Measurements from ENCODE around the gene CLCN5. TPM values are rescaled to one million over a fixed set of nuclear protein-coding genes. Genes with fewer than 3 reads are reported as not detected.

Gene CLCN5
- polyA plus RNA-seq, 2 of the 4 experiments (the other 2 are of a cell fraction): 2.6 to 5.2 TPM

DNA sequence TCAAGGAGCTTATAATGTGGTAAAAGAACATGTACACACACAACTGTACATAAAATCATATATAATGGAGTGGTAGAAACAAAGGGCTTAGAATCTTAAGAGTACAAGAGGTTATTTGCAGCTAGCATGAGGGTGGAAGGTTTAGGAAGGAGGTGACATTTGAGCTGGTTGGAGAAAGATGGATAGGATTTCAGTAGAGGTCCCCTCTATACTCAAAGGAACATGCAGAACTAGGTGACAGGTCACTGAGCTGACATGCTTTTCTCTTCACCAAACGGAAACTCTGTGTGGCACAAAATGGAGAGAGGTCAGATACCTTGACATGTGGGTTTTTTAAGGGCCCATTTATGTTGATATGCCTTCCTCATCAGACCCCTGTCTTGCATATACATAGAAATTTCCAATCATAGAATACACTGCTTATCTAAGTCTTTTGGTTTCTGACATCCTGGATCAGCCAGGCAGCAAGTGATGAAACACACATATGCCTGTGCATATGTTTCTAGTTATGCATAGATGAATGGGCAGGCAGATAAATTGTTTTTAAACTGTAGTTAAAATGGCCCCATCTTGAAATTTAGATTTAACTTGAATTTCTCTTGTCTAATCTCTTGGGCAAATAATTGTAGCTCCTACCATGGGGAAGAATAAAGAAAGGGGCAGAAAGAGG lies 29.3 kb downstream of the CLCN5 start:
- WGBS (ENCODE audit: missing lambda C conversion rate): 75% methylated on average over 1 of the region's 1 CpG
- CTCF ChIA-PET: interaction anchor here (0.7 kb wide), 1 partner anchor 36 kb away, joined by 3 read pairs; no protein-coding TSS in a partner anchor
- TF ChIP-seq, protein P1, sequence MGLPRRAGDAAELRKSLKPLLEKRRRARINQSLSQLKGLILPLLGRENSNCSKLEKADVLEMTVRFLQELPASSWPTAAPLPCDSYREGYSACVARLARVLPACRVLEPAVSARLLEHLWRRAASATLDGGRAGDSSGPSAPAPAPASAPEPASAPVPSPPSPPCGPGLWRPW (IDR thresholded peaks at IDR 0.05): no peak
- TF ChIP-seq ZFP36 (IDR thresholded peaks at IDR 0.05; ENCODE audit: borderline replicate concordance, partially characterized antibody) (no peak), CHD2 (IDR thresholded peaks at IDR 0.05; ENCODE audit: low read length, partially characterized antibody) (no peak), NR3C1 (IDR thresholded peaks at IDR 0.05) (no peak), FOSB (CRISPR knock-in tag; IDR thresholded peaks at IDR 0.05) (no peak), RNF2 (IDR thresholded peaks at IDR 0.05; ENCODE audit: borderline replicate concordance, low read depth) (no peak), KDM1A (IDR thresholded peaks at IDR 0.05; ENCODE audit: low read depth) (no peak), BHLHE40 (IDR thresholded peaks at IDR 0.05; ENCODE audit: low read depth, low read length) (no peak), CEBPB (IDR thresholded peaks at IDR 0.05) (no peak), HOXB13 (CRISPR knock-in tag; IDR thresholded peaks at IDR 0.05; ENCODE audit: low read depth) (no peak), HOXB5 (CRISPR knock-in tag; IDR thresholded peaks at IDR 0.05) (no peak), SREBF2 (IDR thresholded peaks at IDR 0.05) (no peak), MAZ (IDR thresholded peaks at IDR 0.05; ENCODE audit: borderline replicate concordance, low read depth, low read length) (no peak), RFX5 (IDR thresholded peaks at IDR 0.05) (no peak), POLR2AphosphoS2 (conservative IDR thresholded peaks at IDR 0.05; ENCODE audit: low read length) (no peak)
- TF ChIP-seq, protein P2, sequence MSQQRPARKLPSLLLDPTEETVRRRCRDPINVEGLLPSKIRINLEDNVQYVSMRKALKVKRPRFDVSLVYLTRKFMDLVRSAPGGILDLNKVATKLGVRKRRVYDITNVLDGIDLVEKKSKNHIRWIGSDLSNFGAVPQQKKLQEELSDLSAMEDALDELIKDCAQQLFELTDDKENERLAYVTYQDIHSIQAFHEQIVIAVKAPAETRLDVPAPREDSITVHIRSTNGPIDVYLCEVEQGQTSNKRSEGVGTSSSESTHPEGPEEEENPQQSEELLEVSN (IDR thresholded peaks at IDR 0.05; ENCODE audit: borderline replicate concordance, low read depth): no peak
- TF ChIP-seq, protein P3, sequence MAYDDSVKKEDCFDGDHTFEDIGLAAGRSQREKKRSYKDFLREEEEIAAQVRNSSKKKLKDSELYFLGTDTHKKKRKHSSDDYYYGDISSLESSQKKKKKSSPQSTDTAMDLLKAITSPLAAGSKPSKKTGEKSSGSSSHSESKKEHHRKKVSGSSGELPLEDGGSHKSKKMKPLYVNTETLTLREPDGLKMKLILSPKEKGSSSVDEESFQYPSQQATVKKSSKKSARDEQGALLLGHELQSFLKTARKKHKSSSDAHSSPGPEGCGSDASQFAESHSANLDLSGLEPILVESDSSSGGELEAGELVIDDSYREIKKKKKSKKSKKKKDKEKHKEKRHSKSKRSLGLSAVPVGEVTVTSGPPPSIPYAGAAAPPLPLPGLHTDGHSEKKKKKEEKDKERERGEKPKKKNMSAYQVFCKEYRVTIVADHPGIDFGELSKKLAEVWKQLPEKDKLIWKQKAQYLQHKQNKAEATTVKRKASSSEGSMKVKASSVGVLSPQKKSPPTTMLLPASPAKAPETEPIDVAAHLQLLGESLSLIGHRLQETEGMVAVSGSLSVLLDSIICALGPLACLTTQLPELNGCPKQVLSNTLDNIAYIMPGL (CRISPR knock-in tag; IDR thresholded peaks at IDR 0.05; ENCODE audit: borderline replicate concordance): no peak
- TF ChIP-seq, protein P4, sequence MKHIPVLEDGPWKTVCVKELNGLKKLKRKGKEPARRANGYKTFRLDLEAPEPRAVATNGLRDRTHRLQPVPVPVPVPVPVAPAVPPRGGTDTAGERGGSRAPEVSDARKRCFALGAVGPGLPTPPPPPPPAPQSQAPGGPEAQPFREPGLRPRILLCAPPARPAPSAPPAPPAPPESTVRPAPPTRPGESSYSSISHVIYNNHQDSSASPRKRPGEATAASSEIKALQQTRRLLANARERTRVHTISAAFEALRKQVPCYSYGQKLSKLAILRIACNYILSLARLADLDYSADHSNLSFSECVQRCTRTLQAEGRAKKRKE (CRISPR knock-in tag; IDR thresholded peaks at IDR 0.05; ENCODE audit: low read depth): no peak
- TF ChIP-seq, protein P5, sequence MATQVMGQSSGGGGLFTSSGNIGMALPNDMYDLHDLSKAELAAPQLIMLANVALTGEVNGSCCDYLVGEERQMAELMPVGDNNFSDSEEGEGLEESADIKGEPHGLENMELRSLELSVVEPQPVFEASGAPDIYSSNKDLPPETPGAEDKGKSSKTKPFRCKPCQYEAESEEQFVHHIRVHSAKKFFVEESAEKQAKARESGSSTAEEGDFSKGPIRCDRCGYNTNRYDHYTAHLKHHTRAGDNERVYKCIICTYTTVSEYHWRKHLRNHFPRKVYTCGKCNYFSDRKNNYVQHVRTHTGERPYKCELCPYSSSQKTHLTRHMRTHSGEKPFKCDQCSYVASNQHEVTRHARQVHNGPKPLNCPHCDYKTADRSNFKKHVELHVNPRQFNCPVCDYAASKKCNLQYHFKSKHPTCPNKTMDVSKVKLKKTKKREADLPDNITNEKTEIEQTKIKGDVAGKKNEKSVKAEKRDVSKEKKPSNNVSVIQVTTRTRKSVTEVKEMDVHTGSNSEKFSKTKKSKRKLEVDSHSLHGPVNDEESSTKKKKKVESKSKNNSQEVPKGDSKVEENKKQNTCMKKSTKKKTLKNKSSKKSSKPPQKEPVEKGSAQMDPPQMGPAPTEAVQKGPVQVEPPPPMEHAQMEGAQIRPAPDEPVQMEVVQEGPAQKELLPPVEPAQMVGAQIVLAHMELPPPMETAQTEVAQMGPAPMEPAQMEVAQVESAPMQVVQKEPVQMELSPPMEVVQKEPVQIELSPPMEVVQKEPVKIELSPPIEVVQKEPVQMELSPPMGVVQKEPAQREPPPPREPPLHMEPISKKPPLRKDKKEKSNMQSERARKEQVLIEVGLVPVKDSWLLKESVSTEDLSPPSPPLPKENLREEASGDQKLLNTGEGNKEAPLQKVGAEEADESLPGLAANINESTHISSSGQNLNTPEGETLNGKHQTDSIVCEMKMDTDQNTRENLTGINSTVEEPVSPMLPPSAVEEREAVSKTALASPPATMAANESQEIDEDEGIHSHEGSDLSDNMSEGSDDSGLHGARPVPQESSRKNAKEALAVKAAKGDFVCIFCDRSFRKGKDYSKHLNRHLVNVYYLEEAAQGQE (IDR thresholded peaks at IDR 0.05): no peak
- TF ChIP-seq, protein P6, sequence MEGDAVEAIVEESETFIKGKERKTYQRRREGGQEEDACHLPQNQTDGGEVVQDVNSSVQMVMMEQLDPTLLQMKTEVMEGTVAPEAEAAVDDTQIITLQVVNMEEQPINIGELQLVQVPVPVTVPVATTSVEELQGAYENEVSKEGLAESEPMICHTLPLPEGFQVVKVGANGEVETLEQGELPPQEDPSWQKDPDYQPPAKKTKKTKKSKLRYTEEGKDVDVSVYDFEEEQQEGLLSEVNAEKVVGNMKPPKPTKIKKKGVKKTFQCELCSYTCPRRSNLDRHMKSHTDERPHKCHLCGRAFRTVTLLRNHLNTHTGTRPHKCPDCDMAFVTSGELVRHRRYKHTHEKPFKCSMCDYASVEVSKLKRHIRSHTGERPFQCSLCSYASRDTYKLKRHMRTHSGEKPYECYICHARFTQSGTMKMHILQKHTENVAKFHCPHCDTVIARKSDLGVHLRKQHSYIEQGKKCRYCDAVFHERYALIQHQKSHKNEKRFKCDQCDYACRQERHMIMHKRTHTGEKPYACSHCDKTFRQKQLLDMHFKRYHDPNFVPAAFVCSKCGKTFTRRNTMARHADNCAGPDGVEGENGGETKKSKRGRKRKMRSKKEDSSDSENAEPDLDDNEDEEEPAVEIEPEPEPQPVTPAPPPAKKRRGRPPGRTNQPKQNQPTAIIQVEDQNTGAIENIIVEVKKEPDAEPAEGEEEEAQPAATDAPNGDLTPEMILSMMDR (IDR thresholded peaks at IDR 0.05): no peak
- Histone ChIP-seq H3K4me3 (no peak overlapping the region), H3K4me2 (no peak overlapping the region), H3K27ac (no peak overlapping the region), H3K4me1 (no peaks in the 10 kb centered on the region), H3K9me3 (no peaks in the 10 kb centered on the region)
- DNase-seq (ENCODE audit: low read depth in 1 of 2, low spot score in 1 of 2) (no peak), ATAC-seq (no peak), FAIRE-seq (no peak)
- POLR2A ChIA-PET: no interaction called here

All from A549 (cell line).